C4-2B (cell line): ENCODE measurements around the gene ZNF552.

Experiments used
- H3K27ac ChIP-seq: fragments of 450-650 bp; 2 replicates; pipeline ENCODE4 v1.5.1; 2017
- CTCF ChIP-seq: fragments of 450-650 bp; conservative IDR thresholded peaks from 2 replicates; pipeline ENCODE4 v1.5.1; 2017; ENCODE audit warnings: mild to moderate bottlenecking
- ZFX ChIP-seq: fragments of 450-650 bp; IDR thresholded peaks from 2 replicates; pipeline ENCODE4 v1.6.1; 2017

The ZNF552 gene

GRCh38 chr19:57817976-57818375, 3.3 kb upstream of the ZNF552 start:
- TF ChIP-seq ZFX (no peak), CTCF (no peak)
- H3K27ac ChIP-seq = no peak overlapping the region

GRCh38 chr19:57816652-57817051, 1.9 kb upstream of the ZNF552 start:
- TF ChIP-seq CTCF = no peak
- TF ChIP-seq ZFX = no peak
- no peak overlapping the region for H3K27ac ChIP-seq

- TF ChIP-seq CTCF (no peak), ZFX (no peak)
- peak overlapping the region; percentile 81 for H3K27ac ChIP-seq
These were observed 748 bp upstream of the ZNF552 start for GRCh38 chr19:57815247-57816075.

GRCh38 chr19:57813919-57814504, 701 bp downstream of the ZNF552 start:
- peak overlapping the region; percentile 81 for H3K27ac ChIP-seq
- no peak for TF ChIP-seq CTCF
- no peak for TF ChIP-seq ZFX

- H3K27ac ChIP-seq = peak overlapping the region; percentile 81
These were observed 1.5 kb downstream of the ZNF552 start for GRCh38 chr19:57812975-57813820.

- TF ChIP-seq ZFX = no peak
- no peak for TF ChIP-seq CTCF
- H3K27ac ChIP-seq = no peak overlapping the region
These were observed 2.5 kb downstream of the ZNF552 start for GRCh38 chr19:57812226-57812625.

- peak overlapping the region; percentile 43 for H3K27ac ChIP-seq
These were observed 4.1 kb downstream of the ZNF552 start for GRCh38 chr19:57810410-57811295.
